ENCODE results near the gene CSAD.

The CSAD gene

DNA sequence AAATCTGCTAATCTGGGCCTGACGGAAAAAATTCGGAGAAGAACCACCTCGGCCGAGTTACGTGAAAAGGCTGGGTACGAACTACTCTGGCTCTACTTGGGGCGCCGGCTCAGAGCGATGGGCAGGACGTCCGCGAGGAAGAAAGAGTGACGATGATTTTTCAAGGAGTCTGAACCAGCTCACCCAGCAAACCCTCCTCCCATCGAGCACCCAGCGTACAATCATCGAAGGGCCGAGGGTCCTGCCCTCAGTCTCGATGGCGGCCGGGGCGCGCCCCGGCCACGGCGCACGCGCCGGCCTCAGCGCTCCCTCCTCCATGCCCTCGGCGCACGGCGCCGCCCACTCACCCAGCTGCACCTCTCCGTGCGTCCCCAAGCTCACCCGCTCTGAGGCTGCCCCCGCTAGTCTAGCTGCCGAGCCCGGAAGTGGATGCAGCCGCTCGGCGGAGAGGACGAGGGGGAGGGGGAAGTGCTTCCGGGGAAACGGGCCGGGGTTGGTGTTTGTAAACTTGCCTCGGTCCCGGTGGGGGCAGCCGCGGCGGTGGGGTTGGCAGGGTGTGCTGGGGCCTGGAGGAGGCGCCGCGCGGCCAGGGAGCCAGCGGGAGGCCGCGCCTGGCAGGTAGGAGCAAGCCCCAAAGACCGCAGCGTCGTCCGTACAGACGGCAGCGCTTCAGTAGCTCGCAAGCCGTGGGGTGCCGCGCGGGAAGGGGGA lies at the start of gene CSAD, which contains the start of gene ZNF740:
Gene CSAD, minus strand, starts transcription at position 706 of the 711 bp plus-strand sequence. CDS start 7,455 bp downstream, outside the sequence.
Gene ZNF740, plus strand, starts transcription at position 503 of the 711 bp plus-strand sequence. CDS start 1,262 bp downstream, outside the sequence.
- peak; percentile 86 for FAIRE-seq
- peak; percentile 96 for DNase-seq (ENCODE audit: insufficient read length, low spot score)

DNA sequence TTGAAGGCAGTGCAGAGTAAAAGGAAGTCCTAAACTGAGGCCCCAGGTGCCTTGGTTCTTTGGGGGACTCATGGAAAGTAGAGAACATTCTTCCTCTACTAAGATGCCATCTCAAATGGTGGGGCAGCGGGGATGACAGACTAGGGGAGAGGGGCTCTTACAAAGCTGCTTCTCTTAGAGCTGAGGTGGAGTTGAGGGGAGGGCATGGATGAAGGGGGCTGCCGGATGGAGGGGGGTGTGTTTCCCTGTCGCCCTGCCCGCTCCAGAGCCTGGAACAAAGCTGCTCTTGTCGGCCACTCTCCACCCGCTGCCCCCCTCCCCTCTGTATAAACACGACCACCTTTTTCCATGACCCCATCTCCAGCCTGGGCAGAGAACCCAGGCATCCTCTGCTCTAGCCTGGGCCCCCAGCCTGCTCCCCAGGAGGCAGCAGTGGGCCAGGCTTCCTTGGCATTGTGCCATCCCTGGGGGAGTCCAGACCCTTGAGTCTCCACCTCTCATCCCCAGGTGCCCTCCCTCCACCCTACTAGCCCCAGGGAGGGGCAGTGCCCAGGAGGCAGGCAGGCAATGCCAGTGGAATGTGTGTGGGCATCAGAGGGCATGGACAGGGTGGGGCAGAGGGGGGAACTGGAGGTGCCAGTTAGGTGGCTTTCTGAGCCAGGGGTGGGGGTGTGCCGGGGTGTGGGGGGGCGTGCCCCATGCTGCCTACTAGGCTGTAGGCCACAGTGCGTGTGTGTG lies 49.6 kb upstream of the CSAD start:
- FAIRE-seq = no peak
- DNase-seq (ENCODE audit: insufficient read length, low spot score) = no peak

DNA sequence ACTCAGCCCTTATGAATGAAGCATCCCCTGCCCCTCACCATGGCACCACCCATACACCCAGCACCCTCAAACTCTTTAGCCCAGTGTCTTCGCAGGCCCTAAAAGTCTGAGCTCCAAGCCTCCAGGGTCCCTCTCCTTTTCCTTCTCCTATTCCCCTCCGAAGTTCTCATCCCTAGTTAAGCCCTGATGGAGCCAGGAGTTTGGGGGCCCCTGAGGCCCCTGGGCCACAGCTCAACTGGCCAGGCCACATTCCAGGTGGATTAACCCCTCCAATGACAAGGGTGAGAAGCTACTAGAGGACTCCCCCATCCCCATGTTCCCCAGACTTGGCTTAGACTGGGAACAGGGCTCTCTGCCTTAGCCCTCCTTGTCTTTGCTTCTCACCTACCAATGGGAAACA lies 48.7 kb upstream of the CSAD start:
- FAIRE-seq = no peak

GRCh38 chr12:53227836-53228235 lies 47.1 kb upstream of the CSAD start:
- DNase-seq (ENCODE audit: insufficient read length, low spot score) (no peak), FAIRE-seq (no peak)

More for the DNA sequence above, 48.7 kb upstream of the CSAD start:
- no peak for DNase-seq (ENCODE audit: insufficient read length, low spot score)

- DNase-seq (ENCODE audit: insufficient read length, low spot score) = no peak
- no peak for FAIRE-seq
These were observed 46.6 kb upstream of the CSAD start for GRCh38 chr12:53227341-53227740.

DNA sequence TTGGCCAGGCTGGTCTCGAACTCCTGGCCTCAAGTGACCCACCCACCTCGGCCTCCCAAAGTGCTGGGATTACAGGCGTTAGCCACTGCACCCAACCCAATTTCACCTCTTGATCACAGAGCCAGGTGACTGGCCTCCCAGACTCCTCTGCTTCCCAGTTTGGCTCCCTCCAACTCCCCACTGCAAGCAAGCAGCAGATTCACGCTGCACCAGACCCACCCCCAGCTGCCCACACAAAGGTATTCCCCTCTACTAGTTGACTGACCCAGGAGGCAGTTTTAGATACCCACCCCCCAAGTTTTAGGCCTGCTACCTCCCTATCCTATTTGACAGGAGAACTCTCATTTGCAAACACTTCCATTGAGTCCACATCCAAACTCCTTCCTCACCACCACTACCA lies 46.1 kb upstream of the CSAD start:
- no peak for DNase-seq (ENCODE audit: insufficient read length, low spot score)
- no peak for FAIRE-seq

- FAIRE-seq (no peak), DNase-seq (ENCODE audit: insufficient read length, low spot score) (no peak)
These were observed 45.1 kb upstream of the CSAD start for GRCh38 chr12:53225635-53226424.

GRCh38 chr12:53224897-53225634 lies 44.3 kb upstream of the CSAD start:
- FAIRE-seq (no peak), DNase-seq (ENCODE audit: insufficient read length, low spot score) (no peak)

DNA sequence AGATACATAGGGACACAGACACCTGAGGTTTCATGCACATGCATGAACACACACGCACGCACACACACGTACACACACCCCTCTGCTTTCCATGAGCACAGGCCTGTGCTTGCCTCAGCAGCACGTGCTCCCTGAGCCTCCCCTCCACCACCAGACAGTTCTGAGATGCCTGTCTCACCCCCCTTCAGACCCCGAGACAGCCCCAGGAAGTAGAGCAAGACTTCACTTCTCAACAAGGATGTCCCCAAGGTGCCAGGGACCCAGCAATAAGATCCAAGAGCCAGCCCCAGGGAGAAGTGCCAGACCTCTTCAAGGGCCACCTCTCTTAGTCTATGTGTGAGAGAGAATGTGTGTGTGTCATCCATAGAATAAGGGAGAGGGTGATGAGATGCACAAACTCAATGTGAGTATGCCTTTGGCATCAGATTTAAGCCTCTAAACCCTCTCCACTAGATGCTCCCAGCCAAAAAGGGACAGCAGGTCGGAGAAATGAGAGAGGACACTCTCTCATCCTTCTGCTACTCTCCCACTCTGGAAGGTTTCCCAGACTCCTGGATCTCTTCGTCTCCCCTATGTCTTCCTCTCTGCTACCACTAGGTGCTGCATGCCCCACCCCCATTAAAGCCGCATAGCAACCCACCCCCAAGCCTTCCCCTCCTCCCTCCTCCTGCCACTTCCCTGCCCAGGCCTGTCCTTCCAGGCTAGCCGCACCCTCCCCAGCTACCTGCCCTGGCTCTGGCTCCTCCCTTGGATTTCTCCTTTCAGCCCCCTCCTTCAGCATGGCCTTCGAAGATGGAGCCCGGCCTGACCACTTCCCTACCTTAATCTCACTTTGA lies 43.6 kb upstream of the CSAD start:
- no peak for FAIRE-seq
- DNase-seq (ENCODE audit: insufficient read length, low spot score) = no peak

DNA sequence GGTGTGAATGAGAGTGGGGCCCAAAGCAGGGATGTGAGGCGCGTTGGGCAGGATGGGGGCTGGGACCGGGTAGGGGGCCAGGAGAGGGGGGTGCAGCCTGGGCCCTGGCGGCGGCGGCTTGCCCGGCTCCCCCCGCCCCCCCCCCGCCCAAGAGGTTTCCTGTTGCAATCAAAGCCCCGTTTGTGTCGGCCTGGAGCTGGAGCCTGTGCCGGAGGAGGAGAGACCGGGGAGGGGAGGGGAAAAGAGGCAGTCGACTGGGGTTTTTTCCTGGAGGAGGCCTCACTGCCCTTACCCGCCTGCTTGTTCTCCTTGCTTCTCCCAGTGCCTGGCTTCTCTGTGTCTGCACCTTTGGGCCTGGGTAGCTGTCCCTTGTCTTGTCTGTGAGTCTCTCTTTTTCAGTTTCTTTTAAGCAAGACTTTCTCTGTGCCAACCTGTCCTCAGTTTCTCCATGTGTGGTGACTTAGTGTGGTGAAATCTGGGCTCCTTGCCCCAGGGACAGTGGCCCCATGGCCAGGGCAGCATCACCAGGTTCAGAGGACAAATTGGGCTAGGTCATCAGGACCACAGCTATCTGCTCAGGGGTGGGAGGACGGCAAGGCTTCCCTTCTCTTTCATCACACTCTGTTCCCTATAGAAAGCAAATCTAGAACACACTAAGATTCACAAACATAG lies 42.8 kb upstream of the CSAD start:
- no peak for FAIRE-seq
- DNase-seq (ENCODE audit: insufficient read length, low spot score) = no peak

GRCh38 chr12:53222806-53223261 lies 42.1 kb upstream of the CSAD start:
- no peak for DNase-seq (ENCODE audit: insufficient read length, low spot score)
- no peak for FAIRE-seq

DNA sequence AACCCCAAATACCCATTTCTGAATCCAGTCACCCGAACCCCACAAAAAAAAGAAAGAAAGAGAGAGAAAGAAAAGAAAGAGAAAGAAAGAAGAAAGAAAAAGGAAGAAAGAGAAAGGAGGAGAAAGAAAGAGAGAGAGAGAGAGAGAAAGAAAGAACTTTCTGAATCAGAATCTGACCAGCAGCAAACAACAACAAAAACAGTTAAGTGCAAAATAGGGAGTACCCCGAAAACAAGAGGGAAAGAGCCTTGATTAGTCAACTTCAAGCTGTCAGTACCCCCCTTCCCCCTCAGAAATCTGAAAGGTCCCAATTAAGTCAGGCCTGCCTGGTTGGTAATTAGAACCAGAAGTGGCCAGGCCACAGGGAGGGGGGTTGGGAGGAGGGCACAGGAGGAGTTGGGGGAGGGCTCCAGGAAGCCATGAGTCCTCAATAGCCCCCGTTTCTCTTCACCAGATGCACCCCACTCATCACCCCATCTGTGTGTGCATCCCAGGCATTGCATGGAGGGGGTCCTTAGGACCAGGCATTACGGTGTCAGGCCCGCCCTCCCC lies 41.5 kb upstream of the CSAD start:
- DNase-seq (ENCODE audit: insufficient read length, low spot score) = no peak
- no peak for FAIRE-seq

GRCh38 chr12:53221203-53222080 lies 40.7 kb upstream of the CSAD start:
- peak; percentile 64 for FAIRE-seq
- peak; percentile 62 for DNase-seq (ENCODE audit: insufficient read length, low spot score)

DNA sequence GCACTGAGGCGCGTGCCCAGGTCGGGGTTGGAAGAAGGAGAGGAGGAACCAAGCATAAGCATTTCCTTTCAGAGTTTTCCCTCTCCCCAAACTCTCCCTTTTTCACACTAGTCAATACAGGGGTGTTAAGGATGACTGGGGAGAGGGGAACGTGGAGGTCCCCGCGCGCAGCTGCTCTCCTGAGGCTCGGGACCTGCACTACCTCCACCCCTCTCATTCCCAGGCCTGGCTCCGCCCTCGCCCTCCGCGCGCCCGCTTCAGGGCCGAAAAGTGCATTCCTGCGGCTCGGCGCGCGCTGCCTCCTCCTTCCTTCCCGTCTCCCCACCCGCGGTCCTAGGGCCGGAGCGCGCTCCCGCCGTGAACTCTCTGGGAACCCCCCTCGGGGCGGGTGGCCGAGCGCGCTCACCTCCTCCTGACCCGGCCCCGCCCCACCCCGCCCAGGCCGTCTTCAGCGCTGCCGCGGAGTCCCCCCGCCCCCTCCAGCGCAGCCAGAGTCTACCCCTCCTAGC lies 40.0 kb upstream of the CSAD start:
- peak; percentile 85 for FAIRE-seq
- peak; percentile 93 for DNase-seq (ENCODE audit: insufficient read length, low spot score)

- FAIRE-seq = no peak
- DNase-seq (ENCODE audit: insufficient read length, low spot score) = peak; percentile 81
These were observed 39.4 kb upstream of the CSAD start for GRCh38 chr12:53219956-53220693.

DNA sequence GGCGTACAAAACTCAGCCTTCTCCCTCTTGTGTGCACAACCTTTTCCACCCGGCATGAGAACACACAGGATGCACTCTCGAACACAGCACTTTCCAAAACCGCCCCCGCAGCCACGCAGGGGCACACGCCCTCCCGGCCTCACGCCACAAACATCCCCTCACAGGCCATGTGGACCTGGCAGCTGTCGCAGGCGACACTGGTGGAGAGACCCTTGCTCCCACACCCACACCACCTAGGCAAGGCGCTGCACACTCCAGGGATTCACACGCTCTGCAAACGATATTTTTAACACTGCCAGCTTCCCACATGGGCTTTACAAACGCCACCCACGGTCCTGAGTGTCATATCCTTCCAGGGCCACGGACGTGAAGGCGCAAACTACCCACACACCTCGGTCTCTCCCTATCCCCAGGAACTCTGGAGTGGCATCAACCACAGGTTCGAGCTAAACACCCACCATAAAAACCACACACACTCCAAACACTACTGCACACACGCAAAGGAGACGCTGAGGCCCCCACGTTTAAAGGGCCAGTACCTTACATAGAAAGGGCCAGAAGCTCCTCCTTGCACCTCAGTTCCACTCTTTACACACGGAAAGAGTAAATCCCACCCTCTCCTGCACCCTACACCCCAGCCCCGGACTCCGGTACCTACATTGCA lies 38.7 kb upstream of the CSAD start:
- FAIRE-seq (peak; percentile 82), DNase-seq (ENCODE audit: insufficient read length, low spot score) (peak; percentile 65)

All from GM19239 (cell line).